Measurements from ENCODE around the gene OR2A12.

GRCh38 chr7:144057954-144058353, 28.1 kb upstream of the OR2A12 start:
- TF ChIP-seq, protein P1, sequence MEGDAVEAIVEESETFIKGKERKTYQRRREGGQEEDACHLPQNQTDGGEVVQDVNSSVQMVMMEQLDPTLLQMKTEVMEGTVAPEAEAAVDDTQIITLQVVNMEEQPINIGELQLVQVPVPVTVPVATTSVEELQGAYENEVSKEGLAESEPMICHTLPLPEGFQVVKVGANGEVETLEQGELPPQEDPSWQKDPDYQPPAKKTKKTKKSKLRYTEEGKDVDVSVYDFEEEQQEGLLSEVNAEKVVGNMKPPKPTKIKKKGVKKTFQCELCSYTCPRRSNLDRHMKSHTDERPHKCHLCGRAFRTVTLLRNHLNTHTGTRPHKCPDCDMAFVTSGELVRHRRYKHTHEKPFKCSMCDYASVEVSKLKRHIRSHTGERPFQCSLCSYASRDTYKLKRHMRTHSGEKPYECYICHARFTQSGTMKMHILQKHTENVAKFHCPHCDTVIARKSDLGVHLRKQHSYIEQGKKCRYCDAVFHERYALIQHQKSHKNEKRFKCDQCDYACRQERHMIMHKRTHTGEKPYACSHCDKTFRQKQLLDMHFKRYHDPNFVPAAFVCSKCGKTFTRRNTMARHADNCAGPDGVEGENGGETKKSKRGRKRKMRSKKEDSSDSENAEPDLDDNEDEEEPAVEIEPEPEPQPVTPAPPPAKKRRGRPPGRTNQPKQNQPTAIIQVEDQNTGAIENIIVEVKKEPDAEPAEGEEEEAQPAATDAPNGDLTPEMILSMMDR (IDR thresholded peaks at IDR 0.05 in 4 of 5, conservative IDR thresholded peaks at IDR 0.05 in 1 of 5), result no peak
- no peak for TF ChIP-seq POLR2A (IDR thresholded peaks at IDR 0.05)
